Keratinocyte (primary cell): ENCODE results near the gene PRKAG3. TPM values are rescaled to one million over a fixed set of nuclear protein-coding genes. Genes with fewer than 3 reads are reported as not detected.

ENCODE experiments used
- DNase-seq: peaks from one replicate; pipeline ENCODE4 v3.0.0-alpha.2; 2011; ENCODE audit warnings: low read depth, missing footprints, low spot score
- FAIRE-seq: peaks from 2 replicates; lab custom pipeline; 2011; peaks lifted over from hg19 to GRCh38; lab: Jason Lieb, UNC
- H2AFZ ChIP-seq: 2 replicates; pipeline ENCODE4 v1.6.0; 2012; ENCODE audit warnings: low read length, control low read depth, inconsistent platforms; ENCODE audit not compliant: control insufficient read depth
- H3K27ac ChIP-seq: 2 replicates; pipeline ENCODE4 v1.5.1; 2011; ENCODE audit warnings: low read length; ENCODE audit not compliant: control insufficient read depth, insufficient read depth
- H3K27me3 ChIP-seq: 3 replicates; pipeline ENCODE4 v1.6.0; 2011; ENCODE audit warnings: low read length; ENCODE audit not compliant: control insufficient read depth, insufficient read depth; ENCODE audit errors: extremely low read depth
- H3K36me3 ChIP-seq, 2 experiments: 2 replicates in 1 of 2; 3 replicates in 1 of 2; pipeline ENCODE4 v1.5.1; 2011; ENCODE audit warnings: low read length in 2 of 2, mild to moderate bottlenecking in 1 of 2; ENCODE audit not compliant: control insufficient read depth in 2 of 2, insufficient read depth in 2 of 2; ENCODE audit errors: extremely low read depth in 1 of 2
- H3K4me1 ChIP-seq: 3 replicates; pipeline ENCODE4 v1.5.1; 2011; ENCODE audit warnings: low read length; ENCODE audit not compliant: control insufficient read depth, insufficient read depth; ENCODE audit errors: extremely low read depth
- H3K4me2 ChIP-seq: 3 replicates; pipeline ENCODE4 v1.6.0; 2011; ENCODE audit warnings: low read depth, low read length; ENCODE audit not compliant: control insufficient read depth, insufficient read depth; ENCODE audit errors: extremely low read depth
- H3K4me3 ChIP-seq, 3 experiments: fragments of 200-600 bp in 1 of 3; sonication (generic) in 1 of 3; 2 replicates in 2 of 3; 3 replicates in 1 of 3; pipeline ENCODE4 v1.5.1; 2011 to 2016; ENCODE audit warnings: low read length in 3 of 3, mild to moderate bottlenecking in 3 of 3, control low read depth in 2 of 3, inconsistent platforms in 1 of 3, low read depth in 1 of 3, mixed read lengths in 1 of 3, mixed run types in 1 of 3, moderate library complexity in 1 of 3; ENCODE audit not compliant: control insufficient read depth in 2 of 3, insufficient read depth in 2 of 3; ENCODE audit errors: extremely low read depth in 1 of 3
- H3K79me2 ChIP-seq: 2 replicates; pipeline ENCODE4 v1.6.0; 2012; ENCODE audit warnings: low read length; ENCODE audit not compliant: control insufficient read depth, insufficient read depth
- H3K9ac ChIP-seq: 3 replicates; pipeline ENCODE4 v1.6.0; 2011; ENCODE audit warnings: low read length; ENCODE audit not compliant: control insufficient read depth, insufficient read depth; ENCODE audit errors: extremely low read depth
- H3K9me1 ChIP-seq: 3 replicates; pipeline ENCODE4 v1.6.0; 2011; ENCODE audit warnings: low read length; ENCODE audit not compliant: control insufficient read depth, insufficient read depth; ENCODE audit errors: extremely low read depth
- H3K9me3 ChIP-seq: 2 replicates; pipeline ENCODE4 v1.5.1; 2012; ENCODE audit warnings: low read depth, low read length; ENCODE audit not compliant: control insufficient read depth
- H4K20me1 ChIP-seq: 3 replicates; pipeline ENCODE4 v1.6.0; 2011; ENCODE audit warnings: low read length; ENCODE audit not compliant: control insufficient read depth, insufficient read depth; ENCODE audit errors: extremely low read depth
- CTCF ChIP-seq, 3 experiments: IDR thresholded peaks in 1 of 3; conservative IDR thresholded peaks in 1 of 3; optimal IDR thresholded peaks in 1 of 3; 2 replicates in 2 of 3; 3 replicates in 1 of 3; pipeline versions ENCODE3 to v1.5.1; 2011; ENCODE audit warnings: low read length in 3 of 3, mild to moderate bottlenecking in 3 of 3, moderate library complexity in 2 of 3, control low read depth in 1 of 3, inconsistent platforms in 1 of 3; ENCODE audit not compliant: insufficient read depth in 2 of 3; ENCODE audit errors: extremely low read depth in 1 of 3
- EZH2 ChIP-seq: IDR thresholded peaks from one replicate; pipeline ENCODE4 v1.6.1; 2012; ENCODE audit warnings: inconsistent platforms, mild to moderate bottlenecking, low read length, moderate library complexity
- dilution Hi-C: fragments of 300-500 bp; cut with MboI; formaldehyde crosslinking; loops from one replicate; pipeline ENCODE4 v1.7.0; 2020; ENCODE audit warnings: low sequenced_read_pairs; ENCODE audit not compliant: extremely low pct_ligation_motif_present
- polyA plus RNA-seq, 5 experiments: library from polyadenylated mRNA; depleted of rRNA in 3 of 5; stranded (reverse) in 3 of 5; stranded (forward) in 1 of 5; unstranded in 1 of 5; fragments of >200 nt; gene quantifications; 1 replicate in 1 of 5; 2 replicates in 3 of 5; 3 replicates in 1 of 5; pipeline versions ENCODE4 v1.2.1 to v1.2.3, GENCODE V29; 2011 to 2012; ENCODE audit warnings: missing spikeins in 2 of 5, low read depth in 1 of 5, low replicate concordance in 1 of 5

Gene PRKAG3
- polyA plus RNA-seq, 1 donor (not counting 4 experiments of a cell fraction or from before 2014, with no cell fraction given), result not detected

- Histone ChIP-seq H3K4me3 (no peak overlapping the region), H3K9me1 (no peaks in the 10 kb centered on the region), H3K4me1 (peaks cover 2% of the 10 kb centered on the region), H3K27me3 (peaks cover 9% of the 10 kb centered on the region), H3K79me2 (no peaks in the 10 kb centered on the region), H3K9ac (no peak overlapping the region), H3K9me3 (no peaks in the 10 kb centered on the region), H4K20me1 (no peaks in the 10 kb centered on the region), H2AFZ (no peak overlapping the region), H3K27ac (no peak overlapping the region), H3K4me2 (no peak overlapping the region), H3K36me3 (no peaks in the 10 kb centered on the region)
- TF ChIP-seq EZH2, result no peak
- TF ChIP-seq CTCF (optimal IDR thresholded peaks at IDR 0.05 in 1 of 3, IDR thresholded peaks at IDR 0.05 in 1 of 3, conservative IDR thresholded peaks at IDR 0.05 in 1 of 3; ENCODE audit: extremely low read depth in 1 of 3, insufficient read depth in 2 of 3, low read length in 3 of 3), result no peak
- FAIRE-seq (no peak), DNase-seq (no peak)
- dilution Hi-C loops, result no loop called here
Observed at GRCh38 chr2:218812096-218812815, 19.3 kb downstream of the PRKAG3 start.

GRCh38 chr2:218811382-218811781 is 20.2 kb downstream of the PRKAG3 start:
- H3K9me1 ChIP-seq, result no peaks in the 10 kb centered on the region
- H3K9me3 ChIP-seq, result no peaks in the 10 kb centered on the region
- no peak overlapping the region for H3K9ac ChIP-seq
- no peak overlapping the region for H3K27ac ChIP-seq
- no peak for DNase-seq
- FAIRE-seq, result no peak
- no peaks in the 10 kb centered on the region for H3K79me2 ChIP-seq
- TF ChIP-seq EZH2 (no peak), CTCF (optimal IDR thresholded peaks at IDR 0.05 in 1 of 3, IDR thresholded peaks at IDR 0.05 in 1 of 3, conservative IDR thresholded peaks at IDR 0.05 in 1 of 3; ENCODE audit: extremely low read depth in 1 of 3, insufficient read depth in 2 of 3, low read length in 3 of 3) (no peak)
- no peaks in the 10 kb centered on the region for H4K20me1 ChIP-seq
- no peak overlapping the region for H2AFZ ChIP-seq
- dilution Hi-C loops, result no loop called here
- no peak overlapping the region for H3K4me2 ChIP-seq
- H3K4me1 ChIP-seq, result peaks cover 7% of the 10 kb centered on the region
- no peak overlapping the region for H3K4me3 ChIP-seq
- no peaks in the 10 kb centered on the region for H3K36me3 ChIP-seq
- H3K27me3 ChIP-seq, result peaks cover 9% of the 10 kb centered on the region
